ENCODE data around the gene CHP2.
"Not testable (repeated sequence)": the region's sequence is repeated elsewhere in the genome, so short reads cannot be mapped to it uniquely, and the experiment has no call there.

The CHP2 gene

DNA sequence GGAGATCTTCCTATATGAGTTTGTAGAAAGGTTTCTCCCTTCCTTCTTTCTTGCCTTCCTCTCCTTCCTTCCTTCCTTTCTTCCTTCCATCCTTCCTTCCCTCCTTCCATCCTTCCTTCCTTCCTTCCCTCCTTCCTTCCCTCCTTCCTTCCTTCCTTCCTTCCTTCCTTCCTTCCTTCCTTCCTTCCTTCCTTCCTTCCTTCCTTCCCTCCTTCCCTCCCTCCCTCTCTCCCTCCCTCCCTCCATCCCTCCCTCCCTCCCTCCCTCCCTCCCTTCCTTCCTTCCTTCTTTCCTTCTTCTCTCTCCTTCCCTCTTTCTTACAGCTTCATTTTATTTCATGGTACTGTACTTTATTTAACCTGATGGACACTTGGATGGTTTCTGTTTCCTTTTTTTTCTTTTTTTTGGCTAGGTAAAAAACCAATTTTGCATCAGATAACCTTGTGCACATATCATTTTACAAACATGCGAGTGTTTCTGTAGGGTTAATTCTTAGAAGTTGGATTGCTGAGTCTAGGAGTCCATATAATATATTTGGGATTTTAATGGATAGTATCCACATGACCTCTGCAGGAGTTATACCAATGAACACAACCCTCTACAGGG is 17.3 kb upstream of the CHP2 start:
- no CpG with 5 or more reads among the region's 1 CpG for WGBS
- peaks cover 4 to 13% of the 10 kb centered on the region in 2 experiments for H3K27me3 ChIP-seq (ENCODE audit: control insufficient read depth in 1 of 2, insufficient read depth in 1 of 2, low read length in 2 of 2)

GRCh38 chr16:23739516-23739915 is 15.3 kb upstream of the CHP2 start:
- H4K8ac ChIP-seq (ENCODE audit: low read length) = no peak overlapping the region
- H3K9ac ChIP-seq (ENCODE audit: low read length) = no peak overlapping the region
- no peaks in the 10 kb centered on the region for H3K4me1 ChIP-seq (ENCODE audit: control insufficient read depth, insufficient read depth, low read depth, low read length)
- no peak overlapping the region for H3K18ac ChIP-seq (ENCODE audit: low read depth in 1 of 2, low read length in 2 of 2)
- no peak overlapping the region for H3K4me2 ChIP-seq (ENCODE audit: low read length, poor library complexity, severe bottlenecking)
- no peak for DNase-seq
- H3K14ac ChIP-seq (ENCODE audit: low read length in 2 of 2) = no peak overlapping the region
- H3K27ac ChIP-seq (ENCODE audit: low read length, poor library complexity, severe bottlenecking) = no peak overlapping the region
- H3K4me3 ChIP-seq (ENCODE audit: insufficient read depth in 1 of 2, low read depth in 1 of 2, low read length in 2 of 2) = no peak overlapping the region
- no peak overlapping the region for H4K91ac ChIP-seq (ENCODE audit: low read length)
- H2AFZ ChIP-seq (ENCODE audit: low read depth, low read length) = no peak overlapping the region
- no peak overlapping the region for H2BK120ac ChIP-seq (ENCODE audit: low read depth, low read length)
- WGBS = 43% methylated on average over 1 of the region's 1 CpG
- peaks cover 8 to 22% of the 10 kb centered on the region in 2 experiments for H3K27me3 ChIP-seq (ENCODE audit: control insufficient read depth in 1 of 2, insufficient read depth in 1 of 2, low read length in 2 of 2)
- H2BK12ac ChIP-seq (ENCODE audit: low read length in 2 of 2) = no peak overlapping the region
- H2AK5ac ChIP-seq (ENCODE audit: low read length, severe bottlenecking) = no peak overlapping the region
- H3K9me3 ChIP-seq (ENCODE audit: control insufficient read depth, low read length) = no peaks in the 10 kb centered on the region
- no peak overlapping the region for H2BK15ac ChIP-seq (ENCODE audit: low read depth, poor library complexity, severe bottlenecking)
- H3K23ac ChIP-seq (ENCODE audit: low read length in 2 of 2) = no peak overlapping the region
- H2BK5ac ChIP-seq (ENCODE audit: low read depth, low read length, poor library complexity, severe bottlenecking) = no peak overlapping the region
- H3K4ac ChIP-seq (ENCODE audit: low read depth in 1 of 2, low read length in 2 of 2) = no peak overlapping the region
- no peaks in the 10 kb centered on the region for H3K36me3 ChIP-seq (ENCODE audit: control insufficient read depth in 1 of 2, insufficient read depth in 2 of 2, low read depth in 1 of 2, low read length in 2 of 2)
- no peaks in the 10 kb centered on the region for H3K79me1 ChIP-seq (replicated peaks; ENCODE audit: low read length, poor library complexity, severe bottlenecking)

More for the DNA sequence above, 17.3 kb upstream of the CHP2 start:
- H3K79me1 ChIP-seq (replicated peaks; ENCODE audit: low read length, poor library complexity, severe bottlenecking); H2BK12ac ChIP-seq (ENCODE audit: low read length in 2 of 2); H3K4ac ChIP-seq (ENCODE audit: low read depth in 1 of 2, low read length in 2 of 2); H3K4me3 ChIP-seq (ENCODE audit: insufficient read depth in 1 of 2, low read depth in 1 of 2, low read length in 2 of 2); H2BK15ac ChIP-seq (ENCODE audit: low read depth, poor library complexity, severe bottlenecking); H3K9ac ChIP-seq (ENCODE audit: low read length); H3K4me2 ChIP-seq (ENCODE audit: low read length, poor library complexity, severe bottlenecking); H2BK120ac ChIP-seq (ENCODE audit: low read depth, low read length); H3K18ac ChIP-seq (ENCODE audit: low read depth in 1 of 2, low read length in 2 of 2); H3K4me1 ChIP-seq (ENCODE audit: control insufficient read depth, insufficient read depth, low read depth, low read length); H4K91ac ChIP-seq (ENCODE audit: low read length); DNase-seq; H2BK5ac ChIP-seq (ENCODE audit: low read depth, low read length, poor library complexity, severe bottlenecking); H3K36me3 ChIP-seq (ENCODE audit: control insufficient read depth in 1 of 2, insufficient read depth in 2 of 2, low read depth in 1 of 2, low read length in 2 of 2); H3K9me3 ChIP-seq (ENCODE audit: control insufficient read depth, low read length); H3K23ac ChIP-seq (ENCODE audit: low read length in 2 of 2); H3K27ac ChIP-seq (ENCODE audit: low read length, poor library complexity, severe bottlenecking); H2AFZ ChIP-seq (ENCODE audit: low read depth, low read length); H3K14ac ChIP-seq (ENCODE audit: low read length in 2 of 2); H2AK5ac ChIP-seq (ENCODE audit: low read length, severe bottlenecking); H4K8ac ChIP-seq (ENCODE audit: low read length): not testable (repeated sequence)

- H3K4me3 ChIP-seq (ENCODE audit: insufficient read depth in 1 of 2, low read depth in 1 of 2, low read length in 2 of 2) = no peak overlapping the region
- no peak overlapping the region for H3K4me2 ChIP-seq (ENCODE audit: low read length, poor library complexity, severe bottlenecking)
- peaks cover 15 to 28% of the 10 kb centered on the region in 2 experiments for H3K27me3 ChIP-seq (ENCODE audit: control insufficient read depth in 1 of 2, insufficient read depth in 1 of 2, low read length in 2 of 2)
- H3K27ac ChIP-seq (ENCODE audit: low read length, poor library complexity, severe bottlenecking) = no peak overlapping the region
- H4K8ac ChIP-seq (ENCODE audit: low read length) = no peak overlapping the region
- H2BK15ac ChIP-seq (ENCODE audit: low read depth, poor library complexity, severe bottlenecking) = no peak overlapping the region
- H2AK5ac ChIP-seq (ENCODE audit: low read length, severe bottlenecking) = no peak overlapping the region
- H3K18ac ChIP-seq (ENCODE audit: low read depth in 1 of 2, low read length in 2 of 2) = no peak overlapping the region
- H3K23ac ChIP-seq (ENCODE audit: low read length in 2 of 2) = no peak overlapping the region
- H2BK5ac ChIP-seq (ENCODE audit: low read depth, low read length, poor library complexity, severe bottlenecking) = no peak overlapping the region
- H4K91ac ChIP-seq (ENCODE audit: low read length) = no peak overlapping the region
- H3K4ac ChIP-seq (ENCODE audit: low read depth in 1 of 2, low read length in 2 of 2) = no peak overlapping the region
- no peaks in the 10 kb centered on the region for H3K4me1 ChIP-seq (ENCODE audit: control insufficient read depth, insufficient read depth, low read depth, low read length)
- H3K36me3 ChIP-seq (ENCODE audit: control insufficient read depth in 1 of 2, insufficient read depth in 2 of 2, low read depth in 1 of 2, low read length in 2 of 2) = no peaks in the 10 kb centered on the region
- no peaks in the 10 kb centered on the region for H3K9me3 ChIP-seq (ENCODE audit: control insufficient read depth, low read length)
- no peak overlapping the region for H2BK12ac ChIP-seq (ENCODE audit: low read length in 2 of 2)
- no peak overlapping the region for H2AFZ ChIP-seq (ENCODE audit: low read depth, low read length)
- no peak overlapping the region for H3K9ac ChIP-seq (ENCODE audit: low read length)
- no peaks in the 10 kb centered on the region for H3K79me1 ChIP-seq (replicated peaks; ENCODE audit: low read length, poor library complexity, severe bottlenecking)
- no peak for DNase-seq
- no peak overlapping the region for H3K14ac ChIP-seq (ENCODE audit: low read length in 2 of 2)
- H2BK120ac ChIP-seq (ENCODE audit: low read depth, low read length) = no peak overlapping the region
- 69% methylated on average over 2 of the region's 2 CpGs for WGBS
Observed at GRCh38 chr16:23741675-23742303, 13.0 kb upstream of the CHP2 start.

GRCh38 chr16:23742766-23743165 is 12.1 kb upstream of the CHP2 start:
- no peak overlapping the region for H3K4me3 ChIP-seq (ENCODE audit: insufficient read depth in 1 of 2, low read depth in 1 of 2, low read length in 2 of 2)
- 23% methylated on average over 4 of the region's 4 CpGs for WGBS
- H3K9me3 ChIP-seq (ENCODE audit: control insufficient read depth, low read length) = no peaks in the 10 kb centered on the region
- H3K36me3 ChIP-seq (ENCODE audit: control insufficient read depth in 1 of 2, insufficient read depth in 2 of 2, low read depth in 1 of 2, low read length in 2 of 2) = no peaks in the 10 kb centered on the region
- H3K27ac ChIP-seq (ENCODE audit: low read length, poor library complexity, severe bottlenecking) = no peak overlapping the region
- H2BK15ac ChIP-seq (ENCODE audit: low read depth, poor library complexity, severe bottlenecking) = no peak overlapping the region
- H3K4me1 ChIP-seq (ENCODE audit: control insufficient read depth, insufficient read depth, low read depth, low read length) = no peaks in the 10 kb centered on the region
- no peak overlapping the region for H3K4me2 ChIP-seq (ENCODE audit: low read length, poor library complexity, severe bottlenecking)
- H3K9ac ChIP-seq (ENCODE audit: low read length) = no peak overlapping the region
- DNase-seq = no peak
- H3K18ac ChIP-seq (ENCODE audit: low read depth in 1 of 2, low read length in 2 of 2) = no peak overlapping the region
- H4K91ac ChIP-seq (ENCODE audit: low read length) = no peak overlapping the region
- no peak overlapping the region for H2AFZ ChIP-seq (ENCODE audit: low read depth, low read length)
- H2AK5ac ChIP-seq (ENCODE audit: low read length, severe bottlenecking) = no peak overlapping the region
- no peak overlapping the region for H3K23ac ChIP-seq (ENCODE audit: low read length in 2 of 2)
- no peak overlapping the region for H2BK120ac ChIP-seq (ENCODE audit: low read depth, low read length)
- peaks cover 15 to 31% of the 10 kb centered on the region in 2 experiments for H3K27me3 ChIP-seq (ENCODE audit: control insufficient read depth in 1 of 2, insufficient read depth in 1 of 2, low read length in 2 of 2)
- no peak overlapping the region for H2BK12ac ChIP-seq (ENCODE audit: low read length in 2 of 2)
- H3K79me1 ChIP-seq (replicated peaks; ENCODE audit: low read length, poor library complexity, severe bottlenecking) = no peaks in the 10 kb centered on the region
- H3K14ac ChIP-seq (ENCODE audit: low read length in 2 of 2) = no peak overlapping the region
- no peak overlapping the region for H2BK5ac ChIP-seq (ENCODE audit: low read depth, low read length, poor library complexity, severe bottlenecking)
- no peak overlapping the region for H4K8ac ChIP-seq (ENCODE audit: low read length)
- H3K4ac ChIP-seq (ENCODE audit: low read depth in 1 of 2, low read length in 2 of 2) = no peak overlapping the region

Measured in mesenchymal stem cell (in vitro differentiated cells and primary cell).